Measurements from ENCODE around the gene PCDHGB5.
A peak's percentile ranks its signal among the peaks of the same experiment; 100 is the strongest.
"Not testable (repeated sequence)": the region's sequence is repeated elsewhere in the genome, so short reads cannot be mapped to it uniquely, and the experiment has no call there.

The PCDHGB5 gene

DNA sequence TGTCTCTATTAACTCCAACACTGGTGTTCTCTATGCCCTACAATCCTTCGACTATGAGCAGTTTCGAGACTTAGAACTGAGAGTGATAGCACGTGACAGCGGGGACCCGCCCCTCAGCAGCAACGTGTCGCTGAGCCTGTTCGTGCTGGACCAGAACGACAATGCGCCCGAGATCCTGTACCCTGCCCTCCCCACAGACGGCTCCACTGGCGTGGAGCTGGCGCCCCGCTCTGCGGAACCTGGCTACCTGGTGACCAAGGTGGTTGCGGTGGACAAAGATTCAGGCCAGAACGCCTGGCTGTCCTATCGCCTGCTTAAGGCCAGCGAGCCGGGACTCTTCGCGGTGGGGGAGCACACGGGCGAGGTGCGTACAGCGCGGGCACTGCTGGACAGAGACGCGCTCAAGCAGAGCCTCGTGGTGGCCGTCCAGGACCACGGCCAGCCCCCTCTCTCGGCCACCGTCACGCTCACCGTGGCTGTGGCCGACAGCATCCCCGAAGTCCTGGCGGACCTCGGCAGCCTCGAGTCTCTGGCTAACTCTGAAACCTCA, 25.1 kb downstream of the PCDHGB5 start:
- no peak overlapping the region for H3K27ac ChIP-seq
- H3K4me2 ChIP-seq (ENCODE audit: low read length) = no peak overlapping the region
- no peaks in the 10 kb centered on the region for H3K4me1 ChIP-seq
- peaks cover 20% of the 10 kb centered on the region for H3K36me3 ChIP-seq (ENCODE audit: control insufficient read depth, insufficient read depth, low read length)
- peaks cover 21% of the 10 kb centered on the region for H3K9me3 ChIP-seq (ENCODE audit: control insufficient read depth, low read length)
- no peak overlapping the region for H3K9ac ChIP-seq
- no peak overlapping the region for H3K4me3 ChIP-seq (ENCODE audit: low read depth, low read length)
- H2AFZ ChIP-seq = no peak overlapping the region
- TF ChIP-seq, protein P1, sequence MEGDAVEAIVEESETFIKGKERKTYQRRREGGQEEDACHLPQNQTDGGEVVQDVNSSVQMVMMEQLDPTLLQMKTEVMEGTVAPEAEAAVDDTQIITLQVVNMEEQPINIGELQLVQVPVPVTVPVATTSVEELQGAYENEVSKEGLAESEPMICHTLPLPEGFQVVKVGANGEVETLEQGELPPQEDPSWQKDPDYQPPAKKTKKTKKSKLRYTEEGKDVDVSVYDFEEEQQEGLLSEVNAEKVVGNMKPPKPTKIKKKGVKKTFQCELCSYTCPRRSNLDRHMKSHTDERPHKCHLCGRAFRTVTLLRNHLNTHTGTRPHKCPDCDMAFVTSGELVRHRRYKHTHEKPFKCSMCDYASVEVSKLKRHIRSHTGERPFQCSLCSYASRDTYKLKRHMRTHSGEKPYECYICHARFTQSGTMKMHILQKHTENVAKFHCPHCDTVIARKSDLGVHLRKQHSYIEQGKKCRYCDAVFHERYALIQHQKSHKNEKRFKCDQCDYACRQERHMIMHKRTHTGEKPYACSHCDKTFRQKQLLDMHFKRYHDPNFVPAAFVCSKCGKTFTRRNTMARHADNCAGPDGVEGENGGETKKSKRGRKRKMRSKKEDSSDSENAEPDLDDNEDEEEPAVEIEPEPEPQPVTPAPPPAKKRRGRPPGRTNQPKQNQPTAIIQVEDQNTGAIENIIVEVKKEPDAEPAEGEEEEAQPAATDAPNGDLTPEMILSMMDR (IDR thresholded peaks at IDR 0.05) = no peak
- no peaks in the 10 kb centered on the region for H3K79me2 ChIP-seq
- no peaks in the 10 kb centered on the region for H3K27me3 ChIP-seq (ENCODE audit: control insufficient read depth, insufficient read depth, low read length)

DNA sequence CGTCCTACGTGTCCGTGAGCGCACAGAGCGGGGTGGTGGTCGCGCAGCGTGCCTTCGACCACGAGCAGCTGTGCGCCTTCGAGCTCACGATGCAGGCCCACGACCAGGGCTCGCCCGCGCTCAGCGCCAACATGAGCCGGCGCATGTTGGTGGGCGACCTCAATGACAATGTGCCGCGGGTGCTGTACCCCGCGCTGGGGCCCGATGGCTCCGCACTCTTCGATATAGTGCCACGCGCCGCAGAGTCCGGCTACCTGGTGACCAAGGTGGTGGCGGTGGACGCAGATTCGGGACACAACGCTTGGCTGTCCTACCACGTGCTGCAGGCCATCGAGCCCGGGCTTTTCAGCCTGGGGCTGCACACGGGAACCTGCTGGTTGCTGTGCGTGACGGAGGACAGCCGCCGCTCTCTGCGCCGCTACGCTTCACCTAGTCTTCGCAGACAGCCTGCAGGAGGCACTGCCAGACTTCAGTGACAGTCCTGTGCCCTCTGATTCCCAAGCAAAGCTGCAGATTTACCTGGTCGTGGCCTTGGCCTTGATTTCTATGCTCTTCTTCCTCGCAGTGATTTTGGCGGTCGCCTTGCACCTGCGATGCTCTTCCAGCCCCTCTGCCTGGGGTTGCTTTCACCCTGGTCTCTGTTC, 30.2 kb downstream of the PCDHGB5 start:
- H3K4me3 ChIP-seq (ENCODE audit: low read depth, low read length) = no peak overlapping the region
- peaks cover 9% of the 10 kb centered on the region for H3K9me3 ChIP-seq (ENCODE audit: control insufficient read depth, low read length)
- no peaks in the 10 kb centered on the region for H3K27me3 ChIP-seq (ENCODE audit: control insufficient read depth, insufficient read depth, low read length)
- no peak overlapping the region for H3K4me2 ChIP-seq (ENCODE audit: low read length)
- H3K4me1 ChIP-seq = no peaks in the 10 kb centered on the region
- no peak overlapping the region for H3K9ac ChIP-seq
- TF ChIP-seq, protein P1 (IDR thresholded peaks at IDR 0.05) = no peak
- H3K79me2 ChIP-seq = peaks cover 5% of the 10 kb centered on the region
- H3K27ac ChIP-seq = no peak overlapping the region
- H3K36me3 ChIP-seq (ENCODE audit: control insufficient read depth, insufficient read depth, low read length) = peaks cover 8% of the 10 kb centered on the region
- no peak overlapping the region for H2AFZ ChIP-seq

DNA sequence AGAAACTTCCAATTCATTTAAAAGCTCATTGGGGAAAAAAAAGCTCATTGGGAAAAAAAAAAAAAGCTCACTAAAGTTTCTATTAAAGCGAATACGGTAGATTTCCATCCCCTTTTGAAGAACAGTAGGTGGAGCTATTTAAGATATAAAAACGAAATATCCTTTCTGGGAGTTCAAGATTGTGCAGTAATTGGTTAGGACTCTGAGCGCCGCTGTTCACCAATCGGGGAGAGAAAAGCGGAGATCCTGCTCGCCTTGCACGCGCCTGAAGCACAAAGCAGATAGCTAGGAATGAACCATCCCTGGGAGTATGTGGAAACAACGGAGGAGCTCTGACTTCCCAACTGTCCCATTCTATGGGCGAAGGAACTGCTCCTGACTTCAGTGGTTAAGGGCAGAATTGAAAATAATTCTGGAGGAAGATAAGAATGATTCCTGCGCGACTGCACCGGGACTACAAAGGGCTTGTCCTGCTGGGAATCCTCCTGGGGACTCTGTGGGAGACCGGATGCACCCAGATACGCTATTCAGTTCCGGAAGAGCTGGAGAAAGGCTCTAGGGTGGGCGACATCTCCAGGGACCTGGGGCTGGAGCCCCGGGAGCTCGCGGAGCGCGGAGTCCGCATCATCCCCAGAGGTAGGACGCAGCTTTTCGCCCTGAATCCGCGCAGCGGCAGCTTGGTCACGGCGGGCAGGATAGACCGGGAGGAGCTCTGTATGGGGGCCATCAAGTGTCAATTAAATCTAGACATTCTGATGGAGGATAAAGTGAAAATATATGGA, 32.8 kb downstream of the PCDHGB5 start, which contains the start of gene PCDHGA12:
Gene PCDHGA12, plus strand, starts transcription at position 176 of the 782 bp plus-strand sequence. Its CDS starts 253 bp downstream, at position 429.
- TF ChIP-seq, protein P1 (IDR thresholded peaks at IDR 0.05) = peak; percentile 15
- H3K36me3 ChIP-seq (ENCODE audit: control insufficient read depth, insufficient read depth, low read length) = peaks cover 1% of the 10 kb centered on the region
- H3K9me3 ChIP-seq (ENCODE audit: control insufficient read depth, low read length) = peaks cover 5% of the 10 kb centered on the region
- peaks cover 5% of the 10 kb centered on the region for H3K79me2 ChIP-seq
- H3K27ac ChIP-seq = no peak within 1 kb of the TSS
- no peak within 1 kb of the TSS for H3K9ac ChIP-seq
- no peaks in the 10 kb centered on the region for H3K27me3 ChIP-seq (ENCODE audit: control insufficient read depth, insufficient read depth, low read length)
- no peaks in the 10 kb centered on the region for H3K4me1 ChIP-seq
- H3K4me3 ChIP-seq (ENCODE audit: low read depth, low read length) = no peak within 1 kb of the TSS
- peak within 1 kb of the TSS; percentile 18 for H3K4me2 ChIP-seq (ENCODE audit: low read length)
- H2AFZ ChIP-seq = no peak within 1 kb of the TSS

DNA sequence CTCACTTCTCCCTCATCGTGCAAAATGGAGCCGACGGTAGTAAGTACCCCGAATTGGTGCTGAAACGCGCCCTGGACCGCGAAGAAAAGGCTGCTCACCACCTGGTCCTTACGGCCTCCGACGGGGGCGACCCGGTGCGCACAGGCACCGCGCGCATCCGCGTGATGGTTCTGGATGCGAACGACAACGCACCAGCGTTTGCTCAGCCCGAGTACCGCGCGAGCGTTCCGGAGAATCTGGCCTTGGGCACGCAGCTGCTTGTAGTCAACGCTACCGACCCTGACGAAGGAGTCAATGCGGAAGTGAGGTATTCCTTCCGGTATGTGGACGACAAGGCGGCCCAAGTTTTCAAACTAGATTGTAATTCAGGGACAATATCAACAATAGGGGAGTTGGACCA, 33.5 kb downstream of the PCDHGB5 start:
- no peak overlapping the region for H3K4me3 ChIP-seq (ENCODE audit: low read depth, low read length)
- H2AFZ ChIP-seq = no peak overlapping the region
- peaks cover 3% of the 10 kb centered on the region for H3K9me3 ChIP-seq (ENCODE audit: control insufficient read depth, low read length)
- no peaks in the 10 kb centered on the region for H3K36me3 ChIP-seq (ENCODE audit: control insufficient read depth, insufficient read depth, low read length)
- H3K4me1 ChIP-seq = no peaks in the 10 kb centered on the region
- peaks cover 5% of the 10 kb centered on the region for H3K79me2 ChIP-seq
- no peak overlapping the region for H3K4me2 ChIP-seq (ENCODE audit: low read length)
- H3K27ac ChIP-seq = no peak overlapping the region
- H3K27me3 ChIP-seq (ENCODE audit: control insufficient read depth, insufficient read depth, low read length) = no peaks in the 10 kb centered on the region
- H3K9ac ChIP-seq = no peak overlapping the region
- TF ChIP-seq, protein P1 (IDR thresholded peaks at IDR 0.05) = no peak

DNA sequence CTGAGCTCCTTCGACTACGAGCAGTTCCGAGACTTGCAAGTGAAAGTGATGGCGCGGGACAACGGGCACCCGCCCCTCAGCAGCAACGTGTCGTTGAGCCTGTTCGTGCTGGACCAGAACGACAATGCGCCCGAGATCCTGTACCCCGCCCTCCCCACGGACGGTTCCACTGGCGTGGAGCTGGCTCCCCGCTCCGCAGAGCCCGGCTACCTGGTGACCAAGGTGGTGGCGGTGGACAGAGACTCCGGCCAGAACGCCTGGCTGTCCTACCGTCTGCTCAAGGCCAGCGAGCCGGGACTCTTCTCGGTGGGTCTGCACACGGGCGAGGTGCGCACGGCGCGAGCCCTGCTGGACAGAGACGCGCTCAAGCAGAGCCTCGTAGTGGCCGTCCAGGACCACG, 34.6 kb downstream of the PCDHGB5 start:
- not testable (repeated sequence) for H3K27ac ChIP-seq; H3K36me3 ChIP-seq (ENCODE audit: control insufficient read depth, insufficient read depth, low read length); H3K4me2 ChIP-seq (ENCODE audit: low read length); H3K4me3 ChIP-seq (ENCODE audit: low read depth, low read length); H3K9ac ChIP-seq; H2AFZ ChIP-seq; H3K9me3 ChIP-seq (ENCODE audit: control insufficient read depth, low read length); H3K27me3 ChIP-seq (ENCODE audit: control insufficient read depth, insufficient read depth, low read length); H3K4me1 ChIP-seq; H3K79me2 ChIP-seq

DNA sequence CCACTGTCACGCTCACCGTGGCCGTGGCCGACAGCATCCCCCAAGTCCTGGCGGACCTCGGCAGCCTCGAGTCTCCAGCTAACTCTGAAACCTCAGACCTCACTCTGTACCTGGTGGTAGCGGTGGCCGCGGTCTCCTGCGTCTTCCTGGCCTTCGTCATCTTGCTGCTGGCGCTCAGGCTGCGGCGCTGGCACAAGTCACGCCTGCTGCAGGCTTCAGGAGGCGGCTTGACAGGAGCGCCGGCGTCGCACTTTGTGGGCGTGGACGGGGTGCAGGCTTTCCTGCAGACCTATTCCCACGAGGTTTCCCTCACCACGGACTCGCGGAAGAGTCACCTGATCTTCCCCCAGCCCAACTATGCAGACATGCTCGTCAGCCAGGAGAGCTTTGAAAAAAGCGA, 35.0 kb downstream of the PCDHGB5 start:
- not testable (repeated sequence) for H3K4me3 ChIP-seq (ENCODE audit: low read depth, low read length); H3K27me3 ChIP-seq (ENCODE audit: control insufficient read depth, insufficient read depth, low read length); H3K79me2 ChIP-seq; H3K4me2 ChIP-seq (ENCODE audit: low read length); H3K9me3 ChIP-seq (ENCODE audit: control insufficient read depth, low read length); H3K36me3 ChIP-seq (ENCODE audit: control insufficient read depth, insufficient read depth, low read length); H3K4me1 ChIP-seq; H3K27ac ChIP-seq; H2AFZ ChIP-seq; H3K9ac ChIP-seq
